ENCODE measurements around the gene NTHL1.

NTHL1 gene

DNA sequence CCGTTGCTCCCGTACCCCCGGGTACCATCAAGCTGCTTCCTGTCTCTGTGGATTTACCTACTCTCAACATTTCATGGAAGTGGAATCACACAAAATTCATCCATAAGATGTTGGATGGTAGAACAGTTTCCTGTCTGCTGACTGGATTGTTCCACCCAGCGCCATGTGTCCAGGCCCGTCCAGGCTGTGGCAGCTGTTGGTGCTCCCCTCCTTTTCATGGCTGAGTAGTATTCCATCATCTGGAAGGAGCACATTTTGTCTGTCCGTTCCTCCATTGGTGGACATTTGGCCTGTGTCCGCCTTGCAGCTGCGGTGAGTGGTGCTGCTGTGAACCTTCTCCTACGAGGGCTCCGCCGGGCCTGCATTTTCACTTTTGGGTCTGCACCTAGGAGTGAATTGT, 18.5 kb upstream of the NTHL1 start:
- no peak for DNase-seq (ENCODE audit: low read depth in 2 of 3, low spot score in 1 of 3)

DNA sequence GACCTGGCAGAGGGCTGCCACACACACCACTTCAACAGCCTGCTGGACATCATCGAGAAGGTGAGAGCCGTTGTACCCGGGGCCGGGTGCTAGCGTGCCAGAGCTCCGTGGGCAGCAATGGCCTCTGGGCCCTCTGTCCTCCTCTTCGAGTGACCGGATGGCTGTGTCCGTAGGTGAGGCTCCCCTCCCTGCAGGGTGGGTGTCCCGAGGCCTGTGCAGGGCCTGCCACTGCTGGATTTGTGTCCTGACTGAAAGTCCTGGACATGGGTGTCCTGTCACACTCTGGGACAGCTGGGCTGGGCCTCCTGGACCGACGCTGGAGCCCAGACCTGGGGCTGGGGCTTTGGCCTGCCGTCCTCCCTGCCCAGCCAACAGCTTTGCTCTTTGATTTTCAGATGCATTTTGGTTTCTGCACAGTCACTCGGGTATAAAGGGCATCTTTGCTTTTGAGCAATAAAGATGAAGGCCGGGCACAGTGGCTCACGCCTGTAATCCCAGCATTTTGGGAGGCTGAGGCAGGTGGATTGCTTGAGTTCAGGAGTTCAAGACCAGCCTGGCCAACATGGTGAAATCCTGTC, 16.8 kb upstream of the NTHL1 start:
- DNase-seq (ENCODE audit: low read depth in 2 of 3, low spot score in 1 of 3): no peak

DNA sequence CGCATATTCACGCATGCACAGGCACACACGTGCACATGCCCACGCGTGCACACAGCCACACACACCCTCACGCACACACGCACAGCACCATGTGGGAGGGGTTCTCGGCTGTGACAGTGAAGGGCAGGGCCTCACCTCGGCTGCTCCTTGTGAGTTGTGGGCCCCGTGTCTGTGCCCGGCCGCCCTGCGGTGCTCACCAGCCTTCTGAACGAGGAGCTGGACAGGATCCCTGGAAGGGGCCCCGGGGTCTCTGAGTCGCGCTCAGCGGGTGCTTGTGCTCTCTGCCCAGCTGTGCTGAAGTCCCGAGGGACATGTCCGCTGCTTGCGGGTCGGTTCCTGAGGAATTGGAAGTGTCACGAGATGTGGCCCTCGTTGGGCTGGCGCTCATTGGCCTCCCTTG, 16.2 kb upstream of the NTHL1 start:
- DNase-seq (ENCODE audit: low read depth in 2 of 3, low spot score in 1 of 3): no peak

DNA sequence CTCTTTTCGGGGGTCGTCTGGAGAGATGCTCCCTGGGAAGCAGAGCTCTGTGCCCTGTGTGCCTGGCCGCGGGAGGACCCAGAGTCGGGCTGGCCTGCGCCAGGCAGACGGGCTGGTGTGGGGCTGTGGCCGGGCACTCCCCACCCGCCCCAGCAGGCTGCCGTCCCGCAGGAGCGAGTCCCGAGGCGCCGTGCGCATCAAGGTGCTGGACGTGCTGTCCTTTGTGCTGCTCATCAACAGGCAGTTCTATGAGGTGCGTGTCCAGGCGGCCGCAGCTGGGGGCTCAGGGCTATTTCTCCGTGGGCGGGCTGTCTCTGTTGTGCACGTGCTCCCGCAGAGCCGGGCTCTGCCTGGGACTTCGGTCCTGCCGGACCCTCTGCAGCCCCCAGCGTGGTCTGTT, 15.2 kb upstream of the NTHL1 start:
- DNase-seq (ENCODE audit: low read depth in 2 of 3, low spot score in 1 of 3): no peak

DNA sequence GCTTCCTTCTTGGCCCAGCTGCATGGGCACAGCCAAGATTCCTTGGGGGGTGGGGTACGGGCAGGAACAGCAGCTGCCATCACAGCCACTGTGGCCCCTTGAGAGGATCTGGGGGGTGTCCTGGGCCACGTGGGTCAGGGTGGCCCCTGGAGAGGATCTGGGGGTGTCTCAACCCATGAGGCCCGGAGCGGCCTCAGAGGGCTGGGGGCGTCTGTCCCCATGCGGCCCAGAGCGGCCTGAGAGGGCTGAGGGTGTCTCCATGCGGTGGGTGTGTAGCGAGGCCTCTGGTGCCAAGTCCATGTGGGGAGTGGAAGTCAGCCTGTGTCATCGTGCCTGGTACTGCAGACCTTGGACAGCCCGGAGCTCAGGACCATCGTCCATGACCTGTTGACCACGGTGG, 13.9 kb upstream of the NTHL1 start:
- DNase-seq (ENCODE audit: low read depth in 2 of 3, low spot score in 1 of 3): no peak

DNA sequence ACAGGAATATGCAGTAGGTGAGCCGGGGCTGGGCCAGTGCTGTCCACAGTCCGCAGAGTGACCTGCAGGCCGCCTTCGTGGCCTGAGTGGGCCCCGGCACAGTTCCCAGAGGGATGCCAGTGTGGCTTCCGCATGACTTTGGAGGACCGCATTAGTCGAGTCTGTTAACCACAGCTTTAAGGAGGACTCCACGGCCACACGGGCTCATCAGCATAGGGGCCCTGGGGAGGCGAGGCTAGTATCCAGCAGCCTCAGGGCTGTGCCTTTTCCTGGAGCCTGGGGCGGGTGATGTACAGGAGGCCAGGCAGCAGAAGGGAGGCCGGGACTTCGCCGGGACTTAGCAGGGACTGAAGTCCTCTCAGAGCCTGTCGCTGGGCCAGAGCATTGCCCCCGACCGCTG, 13.4 kb upstream of the NTHL1 start:
- DNase-seq (ENCODE audit: low read depth in 2 of 3, low spot score in 1 of 3): no peak

- DNase-seq (ENCODE audit: low read depth in 2 of 3, low spot score in 1 of 3): no peak
Observed at GRCh38 chr16:2060346-2060745, 12.7 kb upstream of the NTHL1 start.

DNA sequence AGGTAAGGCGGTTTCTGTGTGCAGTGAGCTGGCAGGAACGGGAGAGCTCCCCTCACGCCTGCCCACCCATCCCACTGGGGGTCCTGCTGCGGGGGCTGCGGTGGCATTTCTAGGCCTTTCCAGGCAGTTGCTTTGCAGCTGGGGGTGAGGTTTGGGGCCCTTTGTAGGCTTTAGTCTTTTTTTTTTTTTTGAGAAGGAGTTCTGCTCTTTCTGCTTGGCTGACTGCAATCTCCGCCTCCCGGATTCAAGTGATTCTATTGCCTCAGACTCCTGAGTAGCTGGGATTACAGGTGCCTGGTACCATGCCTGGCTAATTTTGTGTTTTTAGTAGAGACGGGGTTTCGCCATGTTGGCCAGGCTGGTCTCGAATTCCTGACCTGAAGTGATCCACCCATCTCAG, 11.2 kb upstream of the NTHL1 start:
- no peak for DNase-seq (ENCODE audit: low read depth in 2 of 3, low spot score in 1 of 3)

DNA sequence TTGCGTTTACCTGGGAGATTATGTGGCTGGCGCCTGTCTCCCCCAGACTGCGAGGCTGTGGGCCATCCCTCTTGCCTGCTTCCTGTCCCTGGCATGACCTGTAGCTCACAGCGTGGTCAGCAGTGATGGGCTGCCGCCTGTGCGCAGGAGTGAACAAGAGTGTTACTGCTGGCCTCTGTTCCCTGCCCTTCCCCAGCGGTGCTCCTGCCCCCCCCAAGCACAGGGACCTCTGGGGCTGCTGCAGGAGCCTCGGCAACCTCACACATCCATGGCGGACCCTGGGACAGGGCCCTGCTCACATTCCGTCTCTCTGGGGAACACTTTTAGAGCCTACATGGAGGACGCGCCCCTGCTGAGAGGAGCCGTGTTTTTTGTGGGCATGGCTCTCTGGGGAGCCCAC, 10.8 kb upstream of the NTHL1 start:
- no peak for DNase-seq (ENCODE audit: low read depth in 2 of 3, low spot score in 1 of 3)

DNA sequence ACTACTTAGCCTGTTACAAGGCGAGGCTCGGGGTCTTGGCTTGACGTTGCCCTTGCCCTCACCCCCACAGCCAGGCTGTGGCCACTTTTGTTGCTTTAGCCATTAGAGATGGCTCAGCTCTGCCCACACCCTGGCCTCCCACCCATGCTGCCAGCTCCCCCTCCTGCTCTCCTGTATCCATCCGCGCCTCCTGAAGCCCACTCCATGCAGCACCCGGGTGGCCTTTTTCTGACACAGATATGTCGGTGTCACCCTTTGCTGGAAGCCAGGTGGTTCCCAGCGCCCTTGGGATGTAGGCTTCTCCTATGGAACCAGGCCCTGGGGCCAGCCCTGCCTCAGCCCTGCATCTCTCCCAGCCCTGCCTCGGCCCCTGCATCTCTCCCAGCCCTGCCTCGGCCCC, 9.8 kb upstream of the NTHL1 start:
- DNase-seq (ENCODE audit: low read depth in 2 of 3, low spot score in 1 of 3): no peak

- DNase-seq (ENCODE audit: low read depth in 2 of 3, low spot score in 1 of 3): no peak
Observed at GRCh38 chr16:2056681-2057407, 9.2 kb upstream of the NTHL1 start.

- no peak for DNase-seq (ENCODE audit: low read depth in 2 of 3, low spot score in 1 of 3)
Observed at GRCh38 chr16:2056077-2056476, 8.4 kb upstream of the NTHL1 start.

DNA sequence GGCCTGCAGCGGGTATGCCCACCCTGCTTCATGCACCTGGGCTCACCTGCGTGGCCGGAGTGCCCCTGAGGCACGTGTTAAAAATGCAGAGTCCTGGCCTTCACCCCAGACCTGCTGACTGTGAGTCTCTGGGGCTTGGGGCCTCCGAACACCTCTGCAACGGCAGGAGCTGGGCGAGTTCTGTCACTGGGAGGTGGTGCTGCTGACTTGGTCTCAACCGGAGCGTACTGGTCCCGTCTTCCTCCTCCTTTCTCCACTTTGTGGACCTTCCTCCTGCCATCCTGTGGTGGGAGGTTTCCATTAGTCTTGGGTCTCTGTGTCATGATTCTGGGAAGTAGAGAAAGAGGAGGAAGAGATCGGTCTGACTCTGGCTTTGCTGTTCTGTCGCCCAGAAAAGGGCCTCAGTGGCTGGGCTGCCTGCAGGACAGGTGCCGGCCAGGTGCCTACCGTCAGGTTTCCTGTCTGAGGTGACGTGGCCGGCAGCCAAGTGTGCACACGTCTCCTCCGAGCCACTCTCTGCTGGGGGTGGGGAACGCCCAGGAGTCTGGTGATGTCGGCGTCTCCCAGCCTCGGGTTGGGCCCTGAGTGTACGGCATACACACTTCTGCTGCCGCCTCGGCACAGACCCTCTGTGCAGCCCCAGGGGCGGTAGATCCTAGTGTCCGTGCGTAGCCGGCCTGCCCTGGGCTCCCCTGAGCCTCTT, 7.1 kb upstream of the NTHL1 start:
- DNase-seq (ENCODE audit: low read depth in 2 of 3, low spot score in 1 of 3): no peak

GRCh38 chr16:2053897-2054296, 6.3 kb upstream of the NTHL1 start:
- no peak for DNase-seq (ENCODE audit: low read depth in 2 of 3, low spot score in 1 of 3)

- DNase-seq (ENCODE audit: low read depth in 2 of 3, low spot score in 1 of 3): no peak
Observed at GRCh38 chr16:2053211-2053610, 5.6 kb upstream of the NTHL1 start.

GRCh38 chr16:2048116-2048543, 496 bp upstream of the NTHL1 start:
- DNase-seq (ENCODE audit: low read depth in 2 of 3, low spot score in 1 of 3): no peak

- no peak for DNase-seq (ENCODE audit: low read depth in 2 of 3, low spot score in 1 of 3)
Observed at GRCh38 chr16:2046893-2047329, 723 bp downstream of the NTHL1 start.

GRCh38 chr16:2045965-2046892, 1.4 kb downstream of the NTHL1 start:
- no peak for DNase-seq (ENCODE audit: low read depth in 2 of 3, low spot score in 1 of 3)

DNA sequence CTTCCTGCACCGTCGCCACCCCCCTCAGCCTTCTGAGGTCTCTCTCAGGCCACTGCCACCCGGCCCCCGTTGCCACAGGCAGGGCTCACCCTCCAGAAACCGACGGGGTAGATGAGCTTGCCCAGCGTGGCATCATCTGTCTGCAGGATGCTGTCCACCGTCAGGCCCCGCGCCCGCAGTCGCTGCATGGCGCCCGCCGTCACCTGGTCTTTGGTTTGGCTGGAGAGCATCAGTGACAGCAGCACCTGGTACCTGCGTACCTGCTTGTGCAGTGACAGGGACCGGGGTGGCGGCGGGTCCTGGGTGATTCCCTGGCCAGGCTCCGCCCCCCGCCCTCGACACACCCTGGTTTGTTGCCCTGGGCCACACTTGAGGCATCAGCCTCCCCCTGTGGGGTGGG, 3.1 kb downstream of the NTHL1 start:
- DNase-seq (ENCODE audit: low read depth in 2 of 3, low spot score in 1 of 3): no peak

GRCh38 chr16:2043667-2044451, 3.8 kb downstream of the NTHL1 start:
- no peak for DNase-seq (ENCODE audit: low read depth in 2 of 3, low spot score in 1 of 3)

All from stimulated activated CD4-positive, alpha-beta T cell treated with anti-CD3 and anti-CD28 coated beads, Interleukin-12 subunit alpha, Interleukin-12 subunit beta, amount 100 ng/mL, for 48 hours (primary cell).